ENCODE results near the gene HSPA12A.

Gene HSPA12A

GRCh38 chr10:116721547-116722392, 20.6 kb downstream of the HSPA12A start:
- peak; percentile 45 for DNase-seq

GRCh38 chr10:116720668-116721546, 21.5 kb downstream of the HSPA12A start:
- H3K27me3 ChIP-seq (replicated peaks): no peaks in the 10 kb centered on the region
- no peak for DNase-seq

More at GRCh38 chr10:116721547-116722392, 20.6 kb downstream of the HSPA12A start:
- no peak overlapping the region for H3K4me3 ChIP-seq (ENCODE audit: low read depth, low read length)
- in situ Hi-C loops (cut with HindIII; ENCODE audit: low pct_ligation_motif_present, low sequenced_read_pairs): no loop called here
- no peaks in the 10 kb centered on the region for H3K27me3 ChIP-seq (replicated peaks)
- TF ChIP-seq CTCF (IDR thresholded peaks at IDR 0.05; ENCODE audit: low read depth, low read length, missing control alignments): no peak
- H3K36me3 ChIP-seq (replicated peaks): no peaks in the 10 kb centered on the region
- H3K27ac ChIP-seq: no peak overlapping the region

GRCh38 chr10:116720241-116720643, 22.1 kb downstream of the HSPA12A start:
- Histone ChIP-seq H3K27me3 (replicated peaks) (no peaks in the 10 kb centered on the region), H3K4me3 (ENCODE audit: low read depth, low read length) (no peak overlapping the region), H3K36me3 (replicated peaks) (no peaks in the 10 kb centered on the region), H3K27ac (no peak overlapping the region)
- in situ Hi-C loops (cut with HindIII; ENCODE audit: low pct_ligation_motif_present, low sequenced_read_pairs): no loop called here
- TF ChIP-seq CTCF (IDR thresholded peaks at IDR 0.05; ENCODE audit: low read depth, low read length, missing control alignments): no peak
- no peak for DNase-seq

More at GRCh38 chr10:116720668-116721546, 21.5 kb downstream of the HSPA12A start:
- no peaks in the 10 kb centered on the region for H3K36me3 ChIP-seq (replicated peaks)
- no peak for TF ChIP-seq CTCF (IDR thresholded peaks at IDR 0.05; ENCODE audit: low read depth, low read length, missing control alignments)
- H3K4me3 ChIP-seq (ENCODE audit: low read depth, low read length): no peak overlapping the region
- in situ Hi-C loops (cut with HindIII; ENCODE audit: low pct_ligation_motif_present, low sequenced_read_pairs): no loop called here
- H3K27ac ChIP-seq: no peak overlapping the region

- H3K27me3 ChIP-seq (replicated peaks): no peaks in the 10 kb centered on the region
Observed at GRCh38 chr10:116719804-116720203, 22.6 kb downstream of the HSPA12A start.

GRCh38 chr10:116718058-116718457, 24.3 kb downstream of the HSPA12A start:
- no peak for TF ChIP-seq CTCF (IDR thresholded peaks at IDR 0.05; ENCODE audit: low read depth, low read length, missing control alignments)
- no peaks in the 10 kb centered on the region for H3K36me3 ChIP-seq (replicated peaks)
- no peak overlapping the region for H3K27ac ChIP-seq
- no peak for DNase-seq
- H3K4me3 ChIP-seq (ENCODE audit: low read depth, low read length): no peak overlapping the region
- H3K27me3 ChIP-seq (replicated peaks): no peaks in the 10 kb centered on the region
- in situ Hi-C loops (cut with HindIII; ENCODE audit: low pct_ligation_motif_present, low sequenced_read_pairs): no loop called here

More at GRCh38 chr10:116719804-116720203, 22.6 kb downstream of the HSPA12A start:
- DNase-seq: no peak
- in situ Hi-C loops (cut with HindIII; ENCODE audit: low pct_ligation_motif_present, low sequenced_read_pairs): no loop called here
- Histone ChIP-seq H3K36me3 (replicated peaks) (no peaks in the 10 kb centered on the region), H3K4me3 (ENCODE audit: low read depth, low read length) (no peak overlapping the region), H3K27ac (no peak overlapping the region)
- TF ChIP-seq CTCF (IDR thresholded peaks at IDR 0.05; ENCODE audit: low read depth, low read length, missing control alignments): no peak
